ENCODE results near the gene ZFP82.

- TF ChIP-seq CTCF (IDR thresholded peaks at IDR 0.05): no peak
- no peak for TF ChIP-seq POLR2A (IDR thresholded peaks at IDR 0.05)
These were observed 30.7 kb upstream of the ZFP82 start for GRCh38 chr19:36449059-36449670.

Measured in right lobe of liver (tissue), 4 donors.